Esophagus squamous epithelium (tissue), 5 donors: ENCODE measurements around the gene HIBADH. TPM values are rescaled to one million over a fixed set of nuclear protein-coding genes. Genes with fewer than 3 reads are reported as not detected.

Experiments used
- DNase-seq: peaks from one replicate; lab custom pipeline; 2025; lab: John Stamatoyannopoulos, UW
- H3K27ac ChIP-seq, 4 donors: fragments of 200-600 bp; sonication (generic); one replicate each; pipeline ENCODE4 v1.5.1; 2016 to 2019; ENCODE audit warnings: mild to moderate bottlenecking in 1 of 4
- H3K27me3 ChIP-seq, 4 donors: fragments of 200-600 bp; sonication (generic); 1 replicate in 3 of 4; 2 replicates in 1 of 4; pipeline versions ENCODE4 v1.5.1 to v1.6.0; 2017 to 2021; ENCODE audit warnings: antibody characterized with exemption in 1 of 4
- H3K36me3 ChIP-seq, 3 donors: fragments of 200-600 bp; sonication (generic); one replicate each; pipeline ENCODE4 v1.5.1; 2016 to 2019
- H3K4me1 ChIP-seq, 3 donors: fragments of 200-600 bp; sonication (generic); one replicate each; pipeline ENCODE4 v1.5.1; 2017 to 2019
- H3K4me3 ChIP-seq, 4 donors: fragments of 200-600 bp; sonication (generic); 1 replicate in 3 of 4; 2 replicates in 1 of 4; pipeline ENCODE4 v1.5.1; 2016 to 2019; ENCODE audit warnings: mild to moderate bottlenecking in 2 of 4, moderate library complexity in 1 of 4
- H3K9me3 ChIP-seq, 3 donors: fragments of 200-600 bp; sonication (generic); one replicate each; pipeline ENCODE4 v1.5.1; 2016 to 2019
- POLR2A ChIP-seq, 4 donors: fragments of 450-650 bp; IDR thresholded peaks; one replicate each; pipeline ENCODE4 v1.6.1; 2017; ENCODE audit warnings: antibody characterized with exemption in 4 of 4, mild to moderate bottlenecking in 4 of 4, moderate library complexity in 3 of 4
- WGBS, 2 donors: methylation state at CpG; one replicate each; pipeline ENCODE4 v1.1.5; 2018; 5-methylcytosine and 5-hydroxymethylcytosine counted together
- intact Hi-C: fragments of 100-400 bp; cut with DNase I; formaldehyde crosslinking; loops from one replicate; pipeline ENCODE4 v1.15.0; 2022
- total RNA-seq, 4 donors: library from RNA; depleted of rRNA; stranded (reverse); fragments of >200 nt; gene quantifications; one replicate each; pipeline ENCODE4 v1.1.0, GENCODE V29; 2016
- TF ChIP-seq, protein P1 (sequence below), 6 experiments: fragments of 450-650 bp in 4 of 6; fragments of 200-600 bp in 2 of 6; sonication (generic) in 2 of 6; IDR thresholded peaks; one replicate each; pipeline ENCODE4 v1.5.1; 2016 to 2019; ENCODE audit warnings: antibody characterized with exemption in 6 of 6, mild to moderate bottlenecking in 4 of 6, moderate library complexity in 4 of 6
- donor health status: DM: yes; HTN: yes; CAD: no.

Gene HIBADH
- total RNA-seq, 4 donors from 2014 or later: 8.0 to 22.1 (median 14.8) TPM

- Histone ChIP-seq H3K9me3 (no peaks in the 10 kb centered on the region), H3K27me3 (no peaks in the 10 kb centered on the region), H3K36me3 (no peaks in the 10 kb centered on the region), H3K4me1 (no peaks in the 10 kb centered on the region), H3K4me3 (no peak overlapping the region), H3K27ac (no peak overlapping the region)
- 82 to 88% methylated on average over 1 of the region's 1 CpG for WGBS, 2 donors
- DNase-seq: no peak
- intact Hi-C loops: no loop called here
- TF ChIP-seq, protein P1, sequence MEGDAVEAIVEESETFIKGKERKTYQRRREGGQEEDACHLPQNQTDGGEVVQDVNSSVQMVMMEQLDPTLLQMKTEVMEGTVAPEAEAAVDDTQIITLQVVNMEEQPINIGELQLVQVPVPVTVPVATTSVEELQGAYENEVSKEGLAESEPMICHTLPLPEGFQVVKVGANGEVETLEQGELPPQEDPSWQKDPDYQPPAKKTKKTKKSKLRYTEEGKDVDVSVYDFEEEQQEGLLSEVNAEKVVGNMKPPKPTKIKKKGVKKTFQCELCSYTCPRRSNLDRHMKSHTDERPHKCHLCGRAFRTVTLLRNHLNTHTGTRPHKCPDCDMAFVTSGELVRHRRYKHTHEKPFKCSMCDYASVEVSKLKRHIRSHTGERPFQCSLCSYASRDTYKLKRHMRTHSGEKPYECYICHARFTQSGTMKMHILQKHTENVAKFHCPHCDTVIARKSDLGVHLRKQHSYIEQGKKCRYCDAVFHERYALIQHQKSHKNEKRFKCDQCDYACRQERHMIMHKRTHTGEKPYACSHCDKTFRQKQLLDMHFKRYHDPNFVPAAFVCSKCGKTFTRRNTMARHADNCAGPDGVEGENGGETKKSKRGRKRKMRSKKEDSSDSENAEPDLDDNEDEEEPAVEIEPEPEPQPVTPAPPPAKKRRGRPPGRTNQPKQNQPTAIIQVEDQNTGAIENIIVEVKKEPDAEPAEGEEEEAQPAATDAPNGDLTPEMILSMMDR (IDR thresholded peaks at IDR 0.05): no peak
- TF ChIP-seq POLR2A (IDR thresholded peaks at IDR 0.05): no peak
Observed at GRCh38 chr7:27482219-27482618, 180.5 kb downstream of the HIBADH start.

- H3K4me3 ChIP-seq: no peak overlapping the region
- intact Hi-C loops: no loop called here
- no peak for DNase-seq
- H3K36me3 ChIP-seq: no peaks in the 10 kb centered on the region
- no peak overlapping the region for H3K27ac ChIP-seq
- H3K4me1 ChIP-seq: no peaks in the 10 kb centered on the region
- H3K9me3 ChIP-seq: no peaks in the 10 kb centered on the region
- TF ChIP-seq POLR2A (IDR thresholded peaks at IDR 0.05): no peak
- TF ChIP-seq, protein P1 (IDR thresholded peaks at IDR 0.05): no peak
- H3K27me3 ChIP-seq: no peaks in the 10 kb centered on the region
Observed at GRCh38 chr7:27478556-27478955, 184.1 kb downstream of the HIBADH start.

GRCh38 chr7:27478084-27478483 is 184.6 kb downstream of the HIBADH start:
- no peaks in the 10 kb centered on the region for H3K4me1 ChIP-seq
- H3K27ac ChIP-seq: no peak overlapping the region
- TF ChIP-seq POLR2A (IDR thresholded peaks at IDR 0.05): no peak
- TF ChIP-seq, protein P1 (IDR thresholded peaks at IDR 0.05): no peak
- no peak overlapping the region for H3K4me3 ChIP-seq
- 32 to 50% methylated on average over 1 of the region's 1 CpG for WGBS, 2 donors
- no peaks in the 10 kb centered on the region for H3K27me3 ChIP-seq
- no peak for DNase-seq
- no peaks in the 10 kb centered on the region for H3K9me3 ChIP-seq
- intact Hi-C loops: no loop called here
- H3K36me3 ChIP-seq: no peaks in the 10 kb centered on the region

- no peaks in the 10 kb centered on the region for H3K27me3 ChIP-seq
- 21 to 50% methylated on average over 2 of the region's 2 CpGs for WGBS, 2 donors
- no peaks in the 10 kb centered on the region for H3K36me3 ChIP-seq
- no peaks in the 10 kb centered on the region for H3K4me1 ChIP-seq
- no peak overlapping the region for H3K4me3 ChIP-seq
- DNase-seq: no peak
- intact Hi-C loops: no loop called here
- no peak for TF ChIP-seq POLR2A (IDR thresholded peaks at IDR 0.05)
- TF ChIP-seq, protein P1 (IDR thresholded peaks at IDR 0.05): no peak
- no peaks in the 10 kb centered on the region for H3K9me3 ChIP-seq
- no peak overlapping the region for H3K27ac ChIP-seq
Observed at GRCh38 chr7:27476493-27476892, 186.2 kb downstream of the HIBADH start.

Other genes with a start within 250 kb of the HIBADH start
- 100 to 1,000 TPM in 1 of 4 donors, 10 to 100 TPM in 3; 67.1 to 113 (median 80.3) TPM for gene TAX1BP1, start 77.3 kb upstream of the HIBADH start, total RNA-seq